ENCODE measurements around the gene ARPC1A.
"Not testable (repeated sequence)": the region's sequence is repeated elsewhere in the genome, so short reads cannot be mapped to it uniquely, and the experiment has no call there.

The ARPC1A gene

GRCh38 chr7:99408379-99409191 is 82.9 kb downstream of the ARPC1A start, which contains the start of the genes BUD31 and PDAP1:
BUD31 (plus strand) TSS chr7:99408969; CDS start chr7:99411093, 2,124 bp downstream.
PDAP1 (minus strand) TSS chr7:99408597; CDS start chr7:99408548, 49 bp downstream.
- H3K9me3 Mint-ChIP-seq = peaks cover 6% of the 10 kb centered on the region
- H3K4me3 Mint-ChIP-seq = peak within 1 kb of the TSS; percentile 96
- DNase-seq = peak; percentile 89
- peak within 1 kb of the TSS; percentile 100 for H3K27ac Mint-ChIP-seq
- H3K4me1 Mint-ChIP-seq = peaks cover 38% of the 10 kb centered on the region
- TF ChIP-seq, protein P1, sequence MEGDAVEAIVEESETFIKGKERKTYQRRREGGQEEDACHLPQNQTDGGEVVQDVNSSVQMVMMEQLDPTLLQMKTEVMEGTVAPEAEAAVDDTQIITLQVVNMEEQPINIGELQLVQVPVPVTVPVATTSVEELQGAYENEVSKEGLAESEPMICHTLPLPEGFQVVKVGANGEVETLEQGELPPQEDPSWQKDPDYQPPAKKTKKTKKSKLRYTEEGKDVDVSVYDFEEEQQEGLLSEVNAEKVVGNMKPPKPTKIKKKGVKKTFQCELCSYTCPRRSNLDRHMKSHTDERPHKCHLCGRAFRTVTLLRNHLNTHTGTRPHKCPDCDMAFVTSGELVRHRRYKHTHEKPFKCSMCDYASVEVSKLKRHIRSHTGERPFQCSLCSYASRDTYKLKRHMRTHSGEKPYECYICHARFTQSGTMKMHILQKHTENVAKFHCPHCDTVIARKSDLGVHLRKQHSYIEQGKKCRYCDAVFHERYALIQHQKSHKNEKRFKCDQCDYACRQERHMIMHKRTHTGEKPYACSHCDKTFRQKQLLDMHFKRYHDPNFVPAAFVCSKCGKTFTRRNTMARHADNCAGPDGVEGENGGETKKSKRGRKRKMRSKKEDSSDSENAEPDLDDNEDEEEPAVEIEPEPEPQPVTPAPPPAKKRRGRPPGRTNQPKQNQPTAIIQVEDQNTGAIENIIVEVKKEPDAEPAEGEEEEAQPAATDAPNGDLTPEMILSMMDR (IDR thresholded peaks at IDR 0.05) = no peak
- no peaks in the 10 kb centered on the region for H3K27me3 Mint-ChIP-seq (ENCODE audit: low read depth, poor library complexity)
- H3K36me3 Mint-ChIP-seq (ENCODE audit: low read depth) = peaks cover 37% of the 10 kb centered on the region

DNA sequence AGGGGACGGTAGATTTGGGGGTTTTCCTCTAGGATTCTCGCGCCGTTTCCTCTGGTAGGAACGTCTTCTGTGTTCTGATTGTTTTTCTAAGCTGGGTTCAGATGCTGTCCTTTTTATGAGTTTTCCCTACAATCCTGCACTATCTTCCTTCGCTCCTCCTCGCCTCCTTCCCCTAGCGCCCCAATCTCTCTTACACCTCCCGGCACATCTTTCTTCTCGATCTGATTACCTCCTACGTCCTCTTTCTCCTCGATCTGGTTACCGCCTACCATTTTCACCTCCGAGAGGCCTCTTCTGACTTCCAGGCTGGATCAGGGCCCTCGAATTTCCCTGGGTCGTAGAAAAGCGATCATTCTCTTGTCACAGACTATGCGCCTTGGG is 83.5 kb downstream of the ARPC1A start:
- H3K4me1 Mint-ChIP-seq = peaks cover 37% of the 10 kb centered on the region
- peak overlapping the region; percentile 100 for H3K27ac Mint-ChIP-seq
- TF ChIP-seq, protein P1 (IDR thresholded peaks at IDR 0.05) = no peak
- DNase-seq = no peak
- H3K9me3 Mint-ChIP-seq = peaks cover 6% of the 10 kb centered on the region
- peaks cover 36% of the 10 kb centered on the region for H3K36me3 Mint-ChIP-seq (ENCODE audit: low read depth)
- no peaks in the 10 kb centered on the region for H3K27me3 Mint-ChIP-seq (ENCODE audit: low read depth, poor library complexity)
- peak overlapping the region; percentile 96 for H3K4me3 Mint-ChIP-seq

GRCh38 chr7:99409806-99410205 is 84.1 kb downstream of the ARPC1A start:
- no peak for DNase-seq
- Mint-ChIP-seq H3K4me3 (peak overlapping the region; percentile 96), H3K27ac (peak overlapping the region; percentile 100), H3K9me3 (peaks cover 11% of the 10 kb centered on the region), H3K4me1 (peaks cover 35% of the 10 kb centered on the region), H3K36me3 (ENCODE audit: low read depth) (peaks cover 40% of the 10 kb centered on the region), H3K27me3 (ENCODE audit: low read depth, poor library complexity) (peaks cover 2% of the 10 kb centered on the region)
- TF ChIP-seq, protein P1 (IDR thresholded peaks at IDR 0.05) = no peak

GRCh38 chr7:99410635-99411034 is 84.9 kb downstream of the ARPC1A start:
- Mint-ChIP-seq H3K27me3 (ENCODE audit: low read depth, poor library complexity) (peaks cover 3% of the 10 kb centered on the region), H3K9me3 (peaks cover 19% of the 10 kb centered on the region), H3K27ac (no peak overlapping the region), H3K36me3 (ENCODE audit: low read depth) (peaks cover 48% of the 10 kb centered on the region), H3K4me1 (peaks cover 35% of the 10 kb centered on the region), H3K4me3 (peak overlapping the region; percentile 96)
- no peak for DNase-seq
- TF ChIP-seq, protein P1 (IDR thresholded peaks at IDR 0.05) = no peak

- Mint-ChIP-seq H3K36me3 (ENCODE audit: low read depth) (peaks cover 71% of the 10 kb centered on the region), H3K27ac (peak overlapping the region; percentile 94), H3K9me3 (peaks cover 19% of the 10 kb centered on the region)
- TF ChIP-seq, protein P1 (IDR thresholded peaks at IDR 0.05) = peak; percentile 58
- peak; percentile 45 for DNase-seq
- H3K4me1 Mint-ChIP-seq; H3K27me3 Mint-ChIP-seq (ENCODE audit: low read depth, poor library complexity); H3K4me3 Mint-ChIP-seq: not testable (repeated sequence)
Measured at GRCh38 chr7:99415513-99416127, 89.9 kb downstream of the ARPC1A start.

All from nephron progenitor cell (in vitro differentiated cells).